GM06990 (cell line): ENCODE measurements around the gene MAP3K1.

Source experiments
- DNase-seq: peaks from one replicate; pipeline ENCODE4 v3.0.0-alpha.2; 2011; ENCODE audit not compliant: insufficient read length; ENCODE audit errors: extremely low read depth
- H3K27me3 ChIP-seq: replicated peaks from 2 replicates; pipeline ENCODE4 v1.6.0; 2011; ENCODE audit warnings: low read length; ENCODE audit not compliant: control insufficient read depth, insufficient read depth
- H3K36me3 ChIP-seq: 2 replicates; pipeline ENCODE4 v1.5.1; 2011; ENCODE audit warnings: low read length; ENCODE audit not compliant: control insufficient read depth, insufficient read depth
- H3K4me3 ChIP-seq: replicated peaks from 2 replicates; pipeline ENCODE4 v1.5.1; 2011; ENCODE audit warnings: low read depth, mild to moderate bottlenecking, control low read depth, low read length
- CTCF ChIP-seq: IDR thresholded peaks from 2 replicates; pipeline ENCODE4 v1.5.1; 2011; ENCODE audit warnings: low read length, control low read depth, mild to moderate bottlenecking, inconsistent platforms; ENCODE audit not compliant: insufficient read depth, poor library complexity, severe bottlenecking

The MAP3K1 gene

DNA sequence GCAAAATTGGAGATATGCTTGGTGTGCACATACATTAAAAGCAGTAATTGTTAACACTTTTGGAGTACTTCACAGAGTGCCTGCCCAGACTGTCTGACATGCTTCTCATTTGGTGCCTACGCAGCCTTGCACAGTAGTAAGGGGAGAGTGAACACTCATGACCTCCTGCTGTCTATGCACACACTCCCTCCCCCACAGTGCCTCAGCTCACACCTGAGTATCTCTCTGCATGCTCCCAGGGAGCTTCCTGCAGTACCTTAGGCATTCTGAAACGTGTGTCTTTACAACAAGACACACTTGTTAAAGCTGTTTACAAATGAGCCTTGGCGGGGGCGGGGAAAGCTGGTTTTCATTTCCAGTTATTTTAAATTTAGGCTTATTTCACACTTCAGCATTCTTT, 18.0 kb downstream of the MAP3K1 start:
- no peak overlapping the region for H3K4me3 ChIP-seq
- no peak for TF ChIP-seq CTCF
- DNase-seq: no peak
- no peaks in the 10 kb centered on the region for H3K36me3 ChIP-seq
- no peaks in the 10 kb centered on the region for H3K27me3 ChIP-seq

GRCh38 chr5:56837381-56837780, 22.0 kb downstream of the MAP3K1 start:
- H3K27me3 ChIP-seq: no peaks in the 10 kb centered on the region
- H3K36me3 ChIP-seq: no peaks in the 10 kb centered on the region
- no peak overlapping the region for H3K4me3 ChIP-seq
- no peak for TF ChIP-seq CTCF
- no peak for DNase-seq

GRCh38 chr5:56837956-56838355, 22.6 kb downstream of the MAP3K1 start:
- Histone ChIP-seq H3K27me3 (no peaks in the 10 kb centered on the region), H3K4me3 (no peak overlapping the region), H3K36me3 (no peaks in the 10 kb centered on the region)
- DNase-seq: no peak
- TF ChIP-seq CTCF: no peak

GRCh38 chr5:56838409-56839039, 23.2 kb downstream of the MAP3K1 start:
- peak; percentile 40 for TF ChIP-seq CTCF
- DNase-seq: peak; percentile 20
- Histone ChIP-seq H3K27me3 (no peaks in the 10 kb centered on the region), H3K36me3 (no peaks in the 10 kb centered on the region), H3K4me3 (no peak overlapping the region)

- Histone ChIP-seq H3K36me3 (no peaks in the 10 kb centered on the region), H3K27me3 (no peaks in the 10 kb centered on the region), H3K4me3 (no peak overlapping the region)
- DNase-seq: no peak
- TF ChIP-seq CTCF: no peak
These were observed 23.7 kb downstream of the MAP3K1 start for GRCh38 chr5:56839062-56839461.

GRCh38 chr5:56840597-56840996, 25.2 kb downstream of the MAP3K1 start:
- Histone ChIP-seq H3K36me3 (no peaks in the 10 kb centered on the region), H3K27me3 (no peaks in the 10 kb centered on the region), H3K4me3 (no peak overlapping the region)
- DNase-seq: no peak
- no peak for TF ChIP-seq CTCF
